Measurements from ENCODE around the gene ERF.

DNA sequence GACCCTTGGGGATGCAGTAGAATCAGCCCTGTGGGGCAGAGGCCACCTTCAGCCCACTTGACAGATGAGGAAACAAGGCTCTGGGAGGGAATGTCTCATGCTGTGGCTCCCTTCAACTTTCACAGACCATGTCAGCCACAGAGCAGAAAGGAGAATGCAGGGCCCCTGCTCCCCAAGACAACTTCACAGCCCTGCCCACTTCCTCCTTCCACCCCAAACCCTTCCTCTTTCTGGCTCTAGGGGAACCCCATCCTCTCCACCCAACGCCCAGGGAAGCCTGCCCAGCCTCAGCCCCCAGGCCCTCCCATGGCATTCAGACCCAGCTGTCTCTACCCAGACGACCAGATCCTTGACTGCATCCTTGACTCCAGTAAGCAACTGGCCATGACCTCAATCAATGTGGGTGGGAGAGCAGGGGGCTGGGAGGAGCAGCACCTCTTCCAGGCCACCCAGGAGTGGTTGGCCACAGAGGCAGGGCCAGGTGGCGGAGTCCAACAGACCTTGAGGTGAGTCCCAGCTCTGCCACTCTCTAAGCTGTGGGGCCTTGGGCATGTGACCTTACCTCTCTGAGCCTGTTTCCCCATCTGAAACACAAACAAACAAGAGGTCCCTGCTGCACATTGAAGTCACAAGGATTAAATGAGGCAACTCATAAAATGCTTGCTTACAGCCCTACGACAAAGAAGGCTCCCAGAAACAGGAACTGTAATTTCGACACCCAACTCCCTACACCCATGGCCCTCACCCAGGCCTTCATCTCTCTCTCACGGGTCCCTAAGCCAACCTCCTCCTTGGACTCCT lies 53.2 kb downstream of the ERF start:
- TF ChIP-seq POLR2A (IDR thresholded peaks at IDR 0.05; ENCODE audit: low read depth, low read length) (peak; percentile 49; the same call in 1 of the 2 replicates), POLR2AphosphoS5 (IDR thresholded peaks at IDR 0.05; ENCODE audit: low read depth, low read length) (no peak)

Data from GM12892 (cell line).